Measurements from ENCODE around the gene ZMYND15. TPM values are rescaled to one million over a fixed set of nuclear protein-coding genes. Genes with fewer than 3 reads are reported as not detected.
"Not testable (repeated sequence)": the region's sequence is repeated elsewhere in the genome, so short reads cannot be mapped to it uniquely, and the experiment has no call there.

The ZMYND15 gene
- under 1 TPM in 1 of 2 experiments, not detected in 1; 0.17 TPM for total RNA-seq

- peak; percentile 73 for DNase-seq
- H3K27me3 Mint-ChIP-seq = peaks cover 37% of the 10 kb centered on the region
- H3K4me3 Mint-ChIP-seq = peak within 1 kb of the TSS; percentile 79
- peaks cover 16% of the 10 kb centered on the region for H3K4me1 Mint-ChIP-seq
- peak within 1 kb of the TSS; percentile 31 for H3K27ac Mint-ChIP-seq
- POLR2A ChIA-PET = interaction anchor here (0.7 to 1.9 kb wide), 2 partner anchors 24 to 32 kb away, joined by 3 to 5 read pairs; no protein-coding TSS in a partner anchor
- H3K36me3 Mint-ChIP-seq = no peaks in the 10 kb centered on the region
- no peaks in the 10 kb centered on the region for H3K9me3 Mint-ChIP-seq
- peak; percentile 69 for ATAC-seq (ENCODE audit: low read depth)
These were observed at the start of gene ZMYND15, which contains the start of gene CXCL16 for GRCh38 chr17:4739122-4740024. ZMYND15 (plus strand) TSS chr17:4739833; CDS start chr17:4740549, 716 bp downstream. CXCL16 (minus strand) TSS chr17:4739928; CDS start chr17:4739339, 589 bp downstream.

GRCh38 chr17:4689872-4690271 is 49.8 kb upstream of the ZMYND15 start:
- H3K9me3 Mint-ChIP-seq; H3K27ac Mint-ChIP-seq; POLR2A ChIA-PET; H3K4me3 Mint-ChIP-seq; ATAC-seq (ENCODE audit: low read depth); H3K27me3 Mint-ChIP-seq; DNase-seq: not testable (repeated sequence)
- peaks cover 17% of the 10 kb centered on the region for H3K4me1 Mint-ChIP-seq
- H3K36me3 Mint-ChIP-seq = peaks cover 44% of the 10 kb centered on the region

GRCh38 chr17:4690745-4691144 is 48.9 kb upstream of the ZMYND15 start:
- Mint-ChIP-seq H3K27ac (no peak overlapping the region), H3K27me3 (no peaks in the 10 kb centered on the region), H3K4me3 (no peak overlapping the region), H3K9me3 (no peaks in the 10 kb centered on the region), H3K36me3 (peaks cover 42% of the 10 kb centered on the region), H3K4me1 (peaks cover 15% of the 10 kb centered on the region)
- POLR2A ChIA-PET = no interaction called here
- no peak for ATAC-seq (ENCODE audit: low read depth)
- DNase-seq = no peak

GRCh38 chr17:4691686-4692085 is 47.9 kb upstream of the ZMYND15 start:
- no peaks in the 10 kb centered on the region for H3K27me3 Mint-ChIP-seq
- no peak for DNase-seq
- H3K4me3 Mint-ChIP-seq = no peak overlapping the region
- H3K9me3 Mint-ChIP-seq = no peaks in the 10 kb centered on the region
- H3K4me1 Mint-ChIP-seq = peaks cover 22% of the 10 kb centered on the region
- ATAC-seq (ENCODE audit: low read depth) = no peak
- no peak overlapping the region for H3K27ac Mint-ChIP-seq
- POLR2A ChIA-PET = no interaction called here
- H3K36me3 Mint-ChIP-seq = peaks cover 45% of the 10 kb centered on the region

GRCh38 chr17:4693416-4693815 is 46.2 kb upstream of the ZMYND15 start:
- H3K36me3 Mint-ChIP-seq = peaks cover 36% of the 10 kb centered on the region
- no peak for ATAC-seq (ENCODE audit: low read depth)
- no peaks in the 10 kb centered on the region for H3K9me3 Mint-ChIP-seq
- no peak for DNase-seq
- H3K27ac Mint-ChIP-seq = no peak overlapping the region
- no peak overlapping the region for H3K4me3 Mint-ChIP-seq
- peaks cover 25% of the 10 kb centered on the region for H3K4me1 Mint-ChIP-seq
- POLR2A ChIA-PET = no interaction called here
- no peaks in the 10 kb centered on the region for H3K27me3 Mint-ChIP-seq

GRCh38 chr17:4696437-4696805 is 43.2 kb upstream of the ZMYND15 start:
- Mint-ChIP-seq H3K27me3 (no peaks in the 10 kb centered on the region), H3K4me1 (peaks cover 19% of the 10 kb centered on the region), H3K9me3 (no peaks in the 10 kb centered on the region), H3K27ac (peak overlapping the region; percentile 73), H3K4me3 (peak overlapping the region; percentile 15), H3K36me3 (peaks cover 15% of the 10 kb centered on the region)
- DNase-seq (no peak), ATAC-seq (ENCODE audit: low read depth) (peak; percentile 42)
- POLR2A ChIA-PET = no interaction called here

GRCh38 chr17:4699401-4700056 is 40.1 kb upstream of the ZMYND15 start:
- H3K27me3 Mint-ChIP-seq; H3K4me3 Mint-ChIP-seq; ATAC-seq (ENCODE audit: low read depth); DNase-seq; H3K9me3 Mint-ChIP-seq; H3K27ac Mint-ChIP-seq; H3K36me3 Mint-ChIP-seq; POLR2A ChIA-PET: not testable (repeated sequence)
- peaks cover 33% of the 10 kb centered on the region for H3K4me1 Mint-ChIP-seq

GRCh38 chr17:4701116-4701515 is 38.5 kb upstream of the ZMYND15 start:
- Mint-ChIP-seq H3K27me3 (no peaks in the 10 kb centered on the region), H3K36me3 (peaks cover 11% of the 10 kb centered on the region), H3K9me3 (no peaks in the 10 kb centered on the region), H3K4me1 (peaks cover 45% of the 10 kb centered on the region), H3K4me3 (no peak overlapping the region), H3K27ac (no peak overlapping the region)
- POLR2A ChIA-PET = interaction anchor here (0.6 to 1.1 kb wide), 3 partner anchors 13 to 1940 kb away, joined by 3 read pairs; no protein-coding TSS in a partner anchor
- no peak for DNase-seq
- no peak for ATAC-seq (ENCODE audit: low read depth)

- Mint-ChIP-seq H3K9me3 (no peaks in the 10 kb centered on the region), H3K27me3 (no peaks in the 10 kb centered on the region), H3K4me1 (peaks cover 44% of the 10 kb centered on the region), H3K4me3 (peak overlapping the region; percentile 84), H3K36me3 (peaks cover 8% of the 10 kb centered on the region), H3K27ac (peak overlapping the region; percentile 93)
- POLR2A ChIA-PET = interaction anchor here (0.9 to 1.2 kb wide), 5 partner anchors 8 to 246 kb away, joined by 3 to 6 read pairs (median 4); partner anchors contain the start of genes PFN1, PLD2 and PSMB6
- ATAC-seq (ENCODE audit: low read depth) (no peak), DNase-seq (no peak)
These were observed 36.3 kb upstream of the ZMYND15 start for GRCh38 chr17:4703330-4703691.

- H3K36me3 Mint-ChIP-seq; H3K9me3 Mint-ChIP-seq; ATAC-seq (ENCODE audit: low read depth); DNase-seq; POLR2A ChIA-PET; H3K27me3 Mint-ChIP-seq: not testable (repeated sequence)
- Mint-ChIP-seq H3K4me3 (peak overlapping the region; percentile 84), H3K27ac (peak overlapping the region; percentile 93), H3K4me1 (peaks cover 48% of the 10 kb centered on the region)
These were observed 35.1 kb upstream of the ZMYND15 start for GRCh38 chr17:4704574-4704907.

GRCh38 chr17:4704991-4705390 is 34.6 kb upstream of the ZMYND15 start:
- Mint-ChIP-seq H3K27ac (peak overlapping the region; percentile 93), H3K4me1 (peaks cover 52% of the 10 kb centered on the region), H3K9me3 (no peaks in the 10 kb centered on the region), H3K27me3 (no peaks in the 10 kb centered on the region), H3K4me3 (peak overlapping the region; percentile 84), H3K36me3 (peaks cover 8% of the 10 kb centered on the region)
- DNase-seq = no peak
- no peak for ATAC-seq (ENCODE audit: low read depth)
- POLR2A ChIA-PET = no interaction called here

- peaks cover 50% of the 10 kb centered on the region for H3K4me1 Mint-ChIP-seq
- POLR2A ChIA-PET = no interaction called here
- H3K27me3 Mint-ChIP-seq = no peaks in the 10 kb centered on the region
- H3K9me3 Mint-ChIP-seq = no peaks in the 10 kb centered on the region
- H3K27ac Mint-ChIP-seq = peak overlapping the region; percentile 55
- DNase-seq (no peak), ATAC-seq (ENCODE audit: low read depth) (no peak)
- peaks cover 9% of the 10 kb centered on the region for H3K36me3 Mint-ChIP-seq
- peak overlapping the region; percentile 15 for H3K4me3 Mint-ChIP-seq
These were observed 33.5 kb upstream of the ZMYND15 start for GRCh38 chr17:4706121-4706520.

GRCh38 chr17:4708436-4708835 is 31.2 kb upstream of the ZMYND15 start:
- Mint-ChIP-seq H3K27ac (peak overlapping the region; percentile 88), H3K36me3 (peaks cover 13% of the 10 kb centered on the region), H3K4me1 (peaks cover 48% of the 10 kb centered on the region), H3K9me3 (no peaks in the 10 kb centered on the region), H3K4me3 (peak overlapping the region; percentile 63), H3K27me3 (no peaks in the 10 kb centered on the region)
- no peak for DNase-seq
- POLR2A ChIA-PET = interaction anchor here (0.5 to 2.1 kb wide), 7 partner anchors 10 to 342 kb away, joined by 3 to 15 read pairs (median 3); partner anchors contain the start of gene UBE2G1
- no peak for ATAC-seq (ENCODE audit: low read depth)

Measured in activated naive CD8-positive, alpha-beta T cell treated with anti-CD3 and anti-CD28 coated beads, Interleukin-2, amount 10 ng/mL, durations not matched to agents 7 days and 5 days (primary cell).